Measurements from ENCODE around the gene ANGPTL8.

DNA sequence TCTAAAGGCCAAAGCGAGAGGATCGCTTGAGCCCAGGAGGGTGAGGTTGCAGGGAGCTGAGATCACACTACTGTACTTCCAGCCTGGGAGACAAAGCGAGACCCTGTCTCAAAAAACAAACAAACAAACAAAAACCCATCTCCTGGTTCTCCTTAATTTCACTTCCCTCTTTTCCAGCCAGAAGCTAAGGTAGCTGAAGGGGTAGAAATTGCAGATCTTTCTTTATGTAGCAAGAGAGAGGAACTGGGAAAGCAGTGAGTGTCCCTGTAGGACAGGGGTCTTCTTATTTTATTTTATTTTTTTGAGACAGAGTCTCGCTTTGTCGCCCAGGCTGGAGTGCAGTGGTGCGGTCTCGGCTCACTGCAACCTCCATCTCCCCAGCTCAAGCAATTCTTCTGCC is 52.0 kb downstream of the ANGPTL8 start:
- TF ChIP-seq CSRNP3 (CRISPR knock-in tag; IDR thresholded peaks at IDR 0.05) (no peak), ARNTL (CRISPR knock-in tag; IDR thresholded peaks at IDR 0.05; ENCODE audit: borderline replicate concordance, low read depth) (no peak), ZNF70 (CRISPR knock-in tag; IDR thresholded peaks at IDR 0.05) (no peak), ZFP30 (CRISPR knock-in tag; IDR thresholded peaks at IDR 0.05) (no peak), ZFP3 (CRISPR knock-in tag; IDR thresholded peaks at IDR 0.05) (no peak), RARB (CRISPR knock-in tag; IDR thresholded peaks at IDR 0.05) (no peak), OSR1 (CRISPR knock-in tag; IDR thresholded peaks at IDR 0.05) (no peak), ESRRG (CRISPR knock-in tag; IDR thresholded peaks at IDR 0.05) (no peak), BACH2 (CRISPR knock-in tag; IDR thresholded peaks at IDR 0.05; ENCODE audit: borderline replicate concordance) (no peak)
- TF ChIP-seq, protein P1, sequence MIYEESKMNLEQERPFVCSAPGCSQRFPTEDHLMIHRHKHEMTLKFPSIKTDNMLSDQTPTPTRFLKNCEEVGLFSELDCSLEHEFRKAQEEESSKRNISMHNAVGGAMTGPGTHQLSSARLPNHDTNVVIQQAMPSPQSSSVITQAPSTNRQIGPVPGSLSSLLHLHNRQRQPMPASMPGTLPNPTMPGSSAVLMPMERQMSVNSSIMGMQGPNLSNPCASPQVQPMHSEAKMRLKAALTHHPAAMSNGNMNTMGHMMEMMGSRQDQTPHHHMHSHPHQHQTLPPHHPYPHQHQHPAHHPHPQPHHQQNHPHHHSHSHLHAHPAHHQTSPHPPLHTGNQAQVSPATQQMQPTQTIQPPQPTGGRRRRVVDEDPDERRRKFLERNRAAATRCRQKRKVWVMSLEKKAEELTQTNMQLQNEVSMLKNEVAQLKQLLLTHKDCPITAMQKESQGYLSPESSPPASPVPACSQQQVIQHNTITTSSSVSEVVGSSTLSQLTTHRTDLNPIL (CRISPR knock-in tag; IDR thresholded peaks at IDR 0.05; ENCODE audit: low read depth): no peak

All from SK-N-SH treated with all-trans-retinoic acid at 6 μM for 48 hours (cell line).